Measurements from ENCODE around the gene NOTCH1.

The NOTCH1 gene

DNA sequence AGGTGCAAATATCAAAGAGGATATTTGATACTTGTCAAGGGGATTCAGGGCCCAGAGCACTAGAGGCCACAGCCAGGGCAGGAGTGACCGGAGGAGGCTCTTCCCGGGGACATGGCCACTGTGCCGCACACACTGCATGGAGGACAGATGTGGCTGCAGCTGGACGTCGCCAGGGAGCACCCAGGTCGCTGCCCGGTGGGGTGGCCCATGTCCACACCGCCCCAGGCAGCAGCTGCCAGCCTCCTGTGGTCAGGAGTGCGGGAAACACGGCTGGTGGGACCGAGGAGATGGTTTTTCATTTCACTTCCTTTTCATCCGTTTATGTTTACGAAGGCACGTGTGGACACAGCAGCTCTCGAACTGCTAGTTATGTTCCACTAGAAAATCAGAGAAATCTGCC is 78.1 kb downstream of the NOTCH1 start:
- Histone ChIP-seq H3K4me1 (ENCODE audit: control insufficient read depth in 1 of 2, insufficient read depth in 2 of 2, low read length in 2 of 2) (no peaks in the 10 kb centered on the region), H2BK120ac (ENCODE audit: insufficient read depth, low read length, poor library complexity) (no peak overlapping the region), H3K18ac (ENCODE audit: low read length) (no peak overlapping the region), H3K79me1 (ENCODE audit: low read length) (no peaks in the 10 kb centered on the region), H4K8ac (ENCODE audit: low read depth, low read length) (no peak overlapping the region), H2BK5ac (ENCODE audit: low read depth, low read length, poor library complexity) (no peak overlapping the region), H3K14ac (ENCODE audit: low read length) (no peak overlapping the region), H2AFZ (ENCODE audit: insufficient read depth, low read length, poor library complexity) (no peak overlapping the region), H2BK12ac (ENCODE audit: low read length) (no peak overlapping the region), H3K4me3 (ENCODE audit: low read depth, low read length) (no peak overlapping the region), H3K4ac (ENCODE audit: low read depth, low read length) (no peak overlapping the region), H2AK5ac (ENCODE audit: low read length) (no peak overlapping the region), H3K27me3 (ENCODE audit: insufficient read depth, low read length) (no peaks in the 10 kb centered on the region), H4K91ac (ENCODE audit: low read depth, low read length) (no peak overlapping the region), H3K27ac (ENCODE audit: low read depth, low read length) (no peak overlapping the region), H3K23ac (ENCODE audit: low read length) (no peak overlapping the region), H3K9ac (ENCODE audit: low read length) (no peak overlapping the region), H4K12ac (ENCODE audit: low read depth, low read length) (no peak overlapping the region), H3K9me3 (ENCODE audit: insufficient read depth, low read depth, low read length) (peaks cover 7% of the 10 kb centered on the region), H3K79me2 (ENCODE audit: control insufficient read depth, insufficient read depth, low read length, poor library complexity) (no peaks in the 10 kb centered on the region), H3K36me3 (ENCODE audit: control insufficient read depth in 1 of 2, insufficient read depth in 2 of 2, low read length in 2 of 2) (peaks cover 85 to 93% of the 10 kb centered on the region in 2 experiments), H3K4me2 (ENCODE audit: low read length) (no peak overlapping the region)
- WGBS (ENCODE audit: extremely low coverage, insufficient coverage, insufficient read length) = no CpG with 5 or more reads among the region's 15 CpGs
- DNase-seq = no peak

DNA sequence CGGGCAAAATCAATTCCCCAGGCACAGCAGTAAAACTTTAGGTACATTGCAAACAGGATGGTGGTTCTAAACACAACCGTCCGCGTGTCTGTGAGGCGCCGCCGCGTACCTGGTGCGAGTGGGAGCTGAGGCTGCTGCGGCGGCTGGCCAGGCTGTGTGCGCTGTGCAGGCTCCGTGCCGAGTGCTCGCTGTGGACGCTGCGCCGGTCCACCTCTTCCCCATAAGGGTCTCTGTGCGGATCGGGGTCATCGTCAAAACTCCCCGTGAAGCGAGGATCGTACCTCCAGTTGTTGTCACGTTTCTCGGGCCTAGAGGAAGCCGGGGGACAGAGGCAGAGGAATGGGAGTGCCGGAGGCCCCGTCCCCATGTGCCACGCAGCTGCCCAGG is 79.7 kb downstream of the NOTCH1 start:
- H3K4me2 ChIP-seq (ENCODE audit: low read length) = no peak overlapping the region
- H4K12ac ChIP-seq (ENCODE audit: low read depth, low read length) = no peak overlapping the region
- H4K91ac ChIP-seq (ENCODE audit: low read depth, low read length) = no peak overlapping the region
- no peak overlapping the region for H2AFZ ChIP-seq (ENCODE audit: insufficient read depth, low read length, poor library complexity)
- H2AK5ac ChIP-seq (ENCODE audit: low read length) = no peak overlapping the region
- no peak for DNase-seq
- H3K18ac ChIP-seq (ENCODE audit: low read length) = no peak overlapping the region
- no peak overlapping the region for H3K9ac ChIP-seq (ENCODE audit: low read length)
- no peak overlapping the region for H3K4me3 ChIP-seq (ENCODE audit: low read depth, low read length)
- H2BK12ac ChIP-seq (ENCODE audit: low read length) = no peak overlapping the region
- no peak overlapping the region for H3K27ac ChIP-seq (ENCODE audit: low read depth, low read length)
- H2BK5ac ChIP-seq (ENCODE audit: low read depth, low read length, poor library complexity) = no peak overlapping the region
- peaks cover 4% of the 10 kb centered on the region for H3K9me3 ChIP-seq (ENCODE audit: insufficient read depth, low read depth, low read length)
- peaks cover 84 to 89% of the 10 kb centered on the region in 2 experiments for H3K36me3 ChIP-seq (ENCODE audit: control insufficient read depth in 1 of 2, insufficient read depth in 2 of 2, low read length in 2 of 2)
- no peak overlapping the region for H4K8ac ChIP-seq (ENCODE audit: low read depth, low read length)
- no peaks in the 10 kb centered on the region for H3K79me1 ChIP-seq (ENCODE audit: low read length)
- no CpG with 5 or more reads among the region's 30 CpGs for WGBS (ENCODE audit: extremely low coverage, insufficient coverage, insufficient read length)
- no peaks in the 10 kb centered on the region for H3K4me1 ChIP-seq (ENCODE audit: control insufficient read depth in 1 of 2, insufficient read depth in 2 of 2, low read length in 2 of 2)
- H3K4ac ChIP-seq (ENCODE audit: low read depth, low read length) = no peak overlapping the region
- H3K23ac ChIP-seq (ENCODE audit: low read length) = no peak overlapping the region
- no peaks in the 10 kb centered on the region for H3K79me2 ChIP-seq (ENCODE audit: control insufficient read depth, insufficient read depth, low read length, poor library complexity)
- no peak overlapping the region for H2BK120ac ChIP-seq (ENCODE audit: insufficient read depth, low read length, poor library complexity)
- no peak overlapping the region for H3K14ac ChIP-seq (ENCODE audit: low read length)
- H3K27me3 ChIP-seq (ENCODE audit: insufficient read depth, low read length) = no peaks in the 10 kb centered on the region

DNA sequence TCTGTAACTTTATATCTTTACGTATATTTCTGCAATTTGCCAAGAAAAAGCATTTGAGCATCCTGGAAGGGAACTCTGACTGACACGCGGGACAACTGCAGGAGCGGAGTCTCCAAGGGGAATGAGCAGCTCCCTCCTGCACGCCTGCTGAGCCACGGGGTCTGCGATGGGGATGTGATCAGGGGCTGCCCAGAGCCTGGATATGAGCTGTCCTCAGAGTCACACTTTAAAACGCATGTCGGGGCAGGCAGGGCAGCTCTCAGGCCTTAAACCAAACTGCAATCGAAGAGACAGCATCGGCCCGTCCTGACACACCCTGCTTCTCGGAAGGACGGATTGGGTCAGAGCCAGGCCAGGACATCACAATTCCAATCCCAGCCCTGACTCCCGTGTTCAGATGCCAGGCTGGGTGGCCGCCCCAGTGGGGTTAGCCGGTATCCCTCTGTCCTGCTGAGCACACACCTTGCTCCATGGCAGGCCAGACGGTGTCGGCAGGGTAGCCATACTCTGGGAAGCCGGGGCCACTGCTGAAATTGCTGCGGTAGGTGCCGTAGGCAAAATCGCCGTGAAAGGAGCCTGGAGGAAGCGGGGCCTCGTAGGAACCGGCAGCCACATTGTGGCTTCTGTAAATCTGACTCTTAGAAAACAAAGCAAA is 80.2 kb downstream of the NOTCH1 start:
- no peak overlapping the region for H4K8ac ChIP-seq (ENCODE audit: low read depth, low read length)
- no peak overlapping the region for H3K4me2 ChIP-seq (ENCODE audit: low read length)
- H4K91ac ChIP-seq (ENCODE audit: low read depth, low read length) = no peak overlapping the region
- no peak overlapping the region for H2BK120ac ChIP-seq (ENCODE audit: insufficient read depth, low read length, poor library complexity)
- H2AK5ac ChIP-seq (ENCODE audit: low read length) = no peak overlapping the region
- peaks cover 4% of the 10 kb centered on the region for H3K9me3 ChIP-seq (ENCODE audit: insufficient read depth, low read depth, low read length)
- H3K79me2 ChIP-seq (ENCODE audit: control insufficient read depth, insufficient read depth, low read length, poor library complexity) = no peaks in the 10 kb centered on the region
- no peak overlapping the region for H3K4me3 ChIP-seq (ENCODE audit: low read depth, low read length)
- no peak overlapping the region for H3K14ac ChIP-seq (ENCODE audit: low read length)
- no peak overlapping the region for H3K27ac ChIP-seq (ENCODE audit: low read depth, low read length)
- H2BK5ac ChIP-seq (ENCODE audit: low read depth, low read length, poor library complexity) = no peak overlapping the region
- H3K4ac ChIP-seq (ENCODE audit: low read depth, low read length) = no peak overlapping the region
- no peaks in the 10 kb centered on the region for H3K27me3 ChIP-seq (ENCODE audit: insufficient read depth, low read length)
- H3K9ac ChIP-seq (ENCODE audit: low read length) = no peak overlapping the region
- no CpG with 5 or more reads among the region's 27 CpGs for whole genome bisulfite sequencing (ENCODE audit: extremely low coverage, insufficient coverage, insufficient read length)
- H2AFZ ChIP-seq (ENCODE audit: insufficient read depth, low read length, poor library complexity) = no peak overlapping the region
- no peaks in the 10 kb centered on the region for H3K4me1 ChIP-seq (ENCODE audit: control insufficient read depth in 1 of 2, insufficient read depth in 2 of 2, low read length in 2 of 2)
- no peak overlapping the region for H2BK12ac ChIP-seq (ENCODE audit: low read length)
- DNase-seq = no peak
- no peak overlapping the region for H3K18ac ChIP-seq (ENCODE audit: low read length)
- H3K23ac ChIP-seq (ENCODE audit: low read length) = no peak overlapping the region
- H3K79me1 ChIP-seq (ENCODE audit: low read length) = no peaks in the 10 kb centered on the region
- H3K36me3 ChIP-seq (ENCODE audit: control insufficient read depth in 1 of 2, insufficient read depth in 2 of 2, low read length in 2 of 2) = peaks cover 84 to 89% of the 10 kb centered on the region in 2 experiments
- H4K12ac ChIP-seq (ENCODE audit: low read depth, low read length) = no peak overlapping the region

- Histone ChIP-seq H2AFZ (ENCODE audit: insufficient read depth, low read length, poor library complexity) (no peak overlapping the region), H4K91ac (ENCODE audit: low read depth, low read length) (no peak overlapping the region), H3K18ac (ENCODE audit: low read length) (no peak overlapping the region), H3K79me2 (ENCODE audit: control insufficient read depth, insufficient read depth, low read length, poor library complexity) (no peaks in the 10 kb centered on the region), H3K4me1 (ENCODE audit: control insufficient read depth in 1 of 2, insufficient read depth in 2 of 2, low read length in 2 of 2) (no peaks in the 10 kb centered on the region), H3K79me1 (ENCODE audit: low read length) (no peaks in the 10 kb centered on the region), H3K9me3 (ENCODE audit: insufficient read depth, low read depth, low read length) (peaks cover 4% of the 10 kb centered on the region), H3K4ac (ENCODE audit: low read depth, low read length) (no peak overlapping the region), H3K14ac (ENCODE audit: low read length) (no peak overlapping the region), H2AK5ac (ENCODE audit: low read length) (no peak overlapping the region), H3K4me3 (ENCODE audit: low read depth, low read length) (no peak overlapping the region), H3K36me3 (ENCODE audit: control insufficient read depth in 1 of 2, insufficient read depth in 2 of 2, low read length in 2 of 2) (peaks cover 82 to 85% of the 10 kb centered on the region in 2 experiments), H2BK5ac (ENCODE audit: low read depth, low read length, poor library complexity) (no peak overlapping the region), H2BK12ac (ENCODE audit: low read length) (no peak overlapping the region), H4K12ac (ENCODE audit: low read depth, low read length) (no peak overlapping the region), H3K27ac (ENCODE audit: low read depth, low read length) (no peak overlapping the region), H3K23ac (ENCODE audit: low read length) (no peak overlapping the region), H3K27me3 (ENCODE audit: insufficient read depth, low read length) (no peaks in the 10 kb centered on the region), H2BK120ac (ENCODE audit: insufficient read depth, low read length, poor library complexity) (no peak overlapping the region), H4K8ac (ENCODE audit: low read depth, low read length) (no peak overlapping the region), H3K9ac (ENCODE audit: low read length) (no peak overlapping the region), H3K4me2 (ENCODE audit: low read length) (no peak overlapping the region)
- no peak for DNase-seq
- WGBS (ENCODE audit: extremely low coverage, insufficient coverage, insufficient read length) = no CpG with 5 or more reads among the region's 6 CpGs
Observed at GRCh38 chr9:136464241-136464640, 81.6 kb downstream of the NOTCH1 start.
